ENCODE results near the gene MAL.

MAL gene

GRCh38 chr2:95009412-95009811 is 16.1 kb upstream of the MAL start:
- Histone ChIP-seq H3K4me3 (ENCODE audit: low read depth, low read length) (no peak overlapping the region), H3K9me3 (ENCODE audit: control insufficient read depth, insufficient read depth, low read length) (no peaks in the 10 kb centered on the region), H3K4me1 (ENCODE audit: control insufficient read depth, insufficient read depth, low read length) (peaks cover 3% of the 10 kb centered on the region), H3K27me3 (ENCODE audit: control insufficient read depth, insufficient read depth, low read length) (no peaks in the 10 kb centered on the region), H3K9ac (ENCODE audit: low read depth, low read length) (no peak overlapping the region), H3K36me3 (ENCODE audit: control insufficient read depth, insufficient read depth, low read length) (no peaks in the 10 kb centered on the region)

- Histone ChIP-seq H3K27me3 (ENCODE audit: control insufficient read depth, insufficient read depth, low read length) (no peaks in the 10 kb centered on the region), H3K9ac (ENCODE audit: low read depth, low read length) (no peak overlapping the region), H3K4me1 (ENCODE audit: control insufficient read depth, insufficient read depth, low read length) (no peaks in the 10 kb centered on the region), H3K9me3 (ENCODE audit: control insufficient read depth, insufficient read depth, low read length) (no peaks in the 10 kb centered on the region), H3K4me3 (ENCODE audit: low read depth, low read length) (no peak overlapping the region), H3K36me3 (ENCODE audit: control insufficient read depth, insufficient read depth, low read length) (no peaks in the 10 kb centered on the region)
These were observed 15.4 kb upstream of the MAL start for GRCh38 chr2:95010126-95010525.

- no peak overlapping the region for H3K4me3 ChIP-seq (ENCODE audit: low read depth, low read length)
- H3K4me1 ChIP-seq (ENCODE audit: control insufficient read depth, insufficient read depth, low read length), result no peaks in the 10 kb centered on the region
- H3K27me3 ChIP-seq (ENCODE audit: control insufficient read depth, insufficient read depth, low read length), result no peaks in the 10 kb centered on the region
- no peaks in the 10 kb centered on the region for H3K36me3 ChIP-seq (ENCODE audit: control insufficient read depth, insufficient read depth, low read length)
- H3K9ac ChIP-seq (ENCODE audit: low read depth, low read length), result no peak overlapping the region
- H3K9me3 ChIP-seq (ENCODE audit: control insufficient read depth, insufficient read depth, low read length), result no peaks in the 10 kb centered on the region
These were observed 14.8 kb upstream of the MAL start for GRCh38 chr2:95010718-95011117.

GRCh38 chr2:95012881-95013550 is 12.5 kb upstream of the MAL start:
- Histone ChIP-seq H3K9me3 (ENCODE audit: control insufficient read depth, insufficient read depth, low read length) (no peaks in the 10 kb centered on the region), H3K9ac (ENCODE audit: low read depth, low read length) (no peak overlapping the region), H3K4me3 (ENCODE audit: low read depth, low read length) (no peak overlapping the region), H3K27me3 (ENCODE audit: control insufficient read depth, insufficient read depth, low read length) (no peaks in the 10 kb centered on the region), H3K4me1 (ENCODE audit: control insufficient read depth, insufficient read depth, low read length) (no peaks in the 10 kb centered on the region), H3K36me3 (ENCODE audit: control insufficient read depth, insufficient read depth, low read length) (no peaks in the 10 kb centered on the region)

GRCh38 chr2:95013726-95014125 is 11.8 kb upstream of the MAL start:
- no peaks in the 10 kb centered on the region for H3K27me3 ChIP-seq (ENCODE audit: control insufficient read depth, insufficient read depth, low read length)
- H3K4me1 ChIP-seq (ENCODE audit: control insufficient read depth, insufficient read depth, low read length), result peaks cover 3% of the 10 kb centered on the region
- H3K4me3 ChIP-seq (ENCODE audit: low read depth, low read length), result no peak overlapping the region
- no peaks in the 10 kb centered on the region for H3K36me3 ChIP-seq (ENCODE audit: control insufficient read depth, insufficient read depth, low read length)
- H3K9ac ChIP-seq (ENCODE audit: low read depth, low read length), result no peak overlapping the region
- H3K9me3 ChIP-seq (ENCODE audit: control insufficient read depth, insufficient read depth, low read length), result no peaks in the 10 kb centered on the region

GRCh38 chr2:95014126-95014708 is 11.3 kb upstream of the MAL start:
- H3K9me3 ChIP-seq (ENCODE audit: control insufficient read depth, insufficient read depth, low read length), result no peaks in the 10 kb centered on the region
- H3K4me1 ChIP-seq (ENCODE audit: control insufficient read depth, insufficient read depth, low read length), result peaks cover 3% of the 10 kb centered on the region
- H3K36me3 ChIP-seq (ENCODE audit: control insufficient read depth, insufficient read depth, low read length), result no peaks in the 10 kb centered on the region
- H3K4me3 ChIP-seq (ENCODE audit: low read depth, low read length), result no peak overlapping the region
- H3K9ac ChIP-seq (ENCODE audit: low read depth, low read length), result no peak overlapping the region
- no peaks in the 10 kb centered on the region for H3K27me3 ChIP-seq (ENCODE audit: control insufficient read depth, insufficient read depth, low read length)

GRCh38 chr2:95015261-95015912 is 10.1 kb upstream of the MAL start:
- no peak overlapping the region for H3K4me3 ChIP-seq (ENCODE audit: low read depth, low read length)
- no peak overlapping the region for H3K9ac ChIP-seq (ENCODE audit: low read depth, low read length)
- H3K27me3 ChIP-seq (ENCODE audit: control insufficient read depth, insufficient read depth, low read length), result peaks cover 2% of the 10 kb centered on the region
- no peaks in the 10 kb centered on the region for H3K36me3 ChIP-seq (ENCODE audit: control insufficient read depth, insufficient read depth, low read length)
- no peaks in the 10 kb centered on the region for H3K9me3 ChIP-seq (ENCODE audit: control insufficient read depth, insufficient read depth, low read length)
- H3K4me1 ChIP-seq (ENCODE audit: control insufficient read depth, insufficient read depth, low read length), result peaks cover 3% of the 10 kb centered on the region

- Histone ChIP-seq H3K27me3 (ENCODE audit: control insufficient read depth, insufficient read depth, low read length) (peaks cover 5% of the 10 kb centered on the region), H3K4me3 (ENCODE audit: low read depth, low read length) (no peak overlapping the region), H3K9ac (ENCODE audit: low read depth, low read length) (no peak overlapping the region)
These were observed 8.9 kb upstream of the MAL start for GRCh38 chr2:95016616-95017015.

GRCh38 chr2:95017071-95017501 is 8.4 kb upstream of the MAL start:
- Histone ChIP-seq H3K9ac (ENCODE audit: low read depth, low read length) (no peak overlapping the region), H3K27me3 (ENCODE audit: control insufficient read depth, insufficient read depth, low read length) (peaks cover 8% of the 10 kb centered on the region), H3K4me1 (ENCODE audit: control insufficient read depth, insufficient read depth, low read length) (peaks cover 3% of the 10 kb centered on the region), H3K9me3 (ENCODE audit: control insufficient read depth, insufficient read depth, low read length) (no peaks in the 10 kb centered on the region), H3K4me3 (ENCODE audit: low read depth, low read length) (no peak overlapping the region), H3K36me3 (ENCODE audit: control insufficient read depth, insufficient read depth, low read length) (no peaks in the 10 kb centered on the region)

More at GRCh38 chr2:95016616-95017015, 8.9 kb upstream of the MAL start:
- Histone ChIP-seq H3K36me3 (ENCODE audit: control insufficient read depth, insufficient read depth, low read length) (no peaks in the 10 kb centered on the region), H3K4me1 (ENCODE audit: control insufficient read depth, insufficient read depth, low read length) (peaks cover 3% of the 10 kb centered on the region), H3K9me3 (ENCODE audit: control insufficient read depth, insufficient read depth, low read length) (no peaks in the 10 kb centered on the region)

GRCh38 chr2:95017836-95018235 is 7.7 kb upstream of the MAL start:
- peaks cover 11% of the 10 kb centered on the region for H3K27me3 ChIP-seq (ENCODE audit: control insufficient read depth, insufficient read depth, low read length)
- no peak overlapping the region for H3K9ac ChIP-seq (ENCODE audit: low read depth, low read length)
- no peaks in the 10 kb centered on the region for H3K9me3 ChIP-seq (ENCODE audit: control insufficient read depth, insufficient read depth, low read length)
- H3K4me1 ChIP-seq (ENCODE audit: control insufficient read depth, insufficient read depth, low read length), result peaks cover 3% of the 10 kb centered on the region
- no peak overlapping the region for H3K4me3 ChIP-seq (ENCODE audit: low read depth, low read length)
- no peaks in the 10 kb centered on the region for H3K36me3 ChIP-seq (ENCODE audit: control insufficient read depth, insufficient read depth, low read length)

- no peak overlapping the region for H3K4me3 ChIP-seq (ENCODE audit: low read depth, low read length)
- no peaks in the 10 kb centered on the region for H3K9me3 ChIP-seq (ENCODE audit: control insufficient read depth, insufficient read depth, low read length)
- H3K9ac ChIP-seq (ENCODE audit: low read depth, low read length), result no peak overlapping the region
- peaks cover 16% of the 10 kb centered on the region for H3K27me3 ChIP-seq (ENCODE audit: control insufficient read depth, insufficient read depth, low read length)
- H3K36me3 ChIP-seq (ENCODE audit: control insufficient read depth, insufficient read depth, low read length), result no peaks in the 10 kb centered on the region
- H3K4me1 ChIP-seq (ENCODE audit: control insufficient read depth, insufficient read depth, low read length), result peaks cover 3% of the 10 kb centered on the region
These were observed 7.2 kb upstream of the MAL start for GRCh38 chr2:95018301-95018700.
